Activated naive CD8-positive, alpha-beta T cell treated with anti-CD3 and anti-CD28 coated beads, Interleukin-2, amount 10 ng/mL, durations not matched to agents 7 days and 5 days (primary cell): Measurements from ENCODE around the gene DUSP19. TPM values are rescaled to one million over a fixed set of nuclear protein-coding genes. Genes with fewer than 3 reads are reported as not detected.
"Not testable (repeated sequence)": the region's sequence is repeated elsewhere in the genome, so short reads cannot be mapped to it uniquely, and the experiment has no call there.

Source experiments
- ATAC-seq: fragments of 150-1000 bp; cut with Tn5 transposase; one replicate; pipeline ENCODE4 v1.10.0; 2021; ENCODE audit warnings: low read depth, moderate library complexity
- POLR2A ChIA-PET: fragments of 350-600 bp; sonication (Branson Sonifier 250); formaldehyde crosslinking; loops from one replicate; lab custom pipeline; 2021; ENCODE audit warnings: antibody characterized with exemption; lab: Charles Lee
- DNase-seq: peaks from one replicate; pipeline ENCODE4 v3.0.0; 2021
- H3K27ac Mint-ChIP-seq: one replicate; pipeline ENCODE4 v1.8.0; 2022; ENCODE audit warnings: mild to moderate bottlenecking, mixed read lengths
- H3K27me3 Mint-ChIP-seq: one replicate; pipeline ENCODE4 v1.8.0; 2022; ENCODE audit warnings: mild to moderate bottlenecking, moderate library complexity, mixed read lengths
- H3K36me3 Mint-ChIP-seq: one replicate; pipeline ENCODE4 v1.8.0; 2021; ENCODE audit warnings: mild to moderate bottlenecking, mixed read lengths
- H3K4me1 Mint-ChIP-seq: one replicate; pipeline ENCODE4 v1.8.0; 2021; ENCODE audit warnings: mixed read lengths
- H3K4me3 Mint-ChIP-seq: one replicate; pipeline ENCODE4 v1.8.0; 2022; ENCODE audit warnings: mild to moderate bottlenecking, moderate library complexity, mixed read lengths
- H3K9me3 Mint-ChIP-seq: one replicate; pipeline ENCODE4 v1.8.0; 2021; ENCODE audit warnings: mixed read lengths
- total RNA-seq, 2 experiments: library from RNA; stranded (reverse); gene quantifications; one replicate each; pipeline ENCODE4 v1.2.3, GENCODE V29; 2021

The DUSP19 gene
- total RNA-seq, 2 experiments from 2014 or later, result 1.7 to 1.8 TPM

GRCh38 chr2:183043580-183043979 is 35.0 kb upstream of the DUSP19 start:
- H3K36me3 Mint-ChIP-seq, ATAC-seq, POLR2A ChIA-PET, DNase-seq, H3K4me1 Mint-ChIP-seq, H3K27ac Mint-ChIP-seq, H3K9me3 Mint-ChIP-seq, H3K4me3 Mint-ChIP-seq: not testable (repeated sequence)
- H3K27me3 Mint-ChIP-seq, result peaks cover 66% of the 10 kb centered on the region

GRCh38 chr2:183047486-183048125 is 30.9 kb upstream of the DUSP19 start:
- H3K4me1 Mint-ChIP-seq, H3K27ac Mint-ChIP-seq, H3K9me3 Mint-ChIP-seq: not testable (repeated sequence)

GRCh38 chr2:183049420-183049819 is 29.1 kb upstream of the DUSP19 start:
- no peak for ATAC-seq
- no peak overlapping the region for H3K27ac Mint-ChIP-seq
- DNase-seq, result no peak
- H3K9me3 Mint-ChIP-seq, result no peaks in the 10 kb centered on the region
- no peak overlapping the region for H3K4me3 Mint-ChIP-seq
- no peaks in the 10 kb centered on the region for H3K36me3 Mint-ChIP-seq
- no peaks in the 10 kb centered on the region for H3K4me1 Mint-ChIP-seq
- POLR2A ChIA-PET, result no interaction called here
- peaks cover 25% of the 10 kb centered on the region for H3K27me3 Mint-ChIP-seq

More at GRCh38 chr2:183047486-183048125, 30.9 kb upstream of the DUSP19 start:
- H3K36me3 Mint-ChIP-seq, POLR2A ChIA-PET, DNase-seq, H3K4me3 Mint-ChIP-seq, ATAC-seq: not testable (repeated sequence)
- peaks cover 31% of the 10 kb centered on the region for H3K27me3 Mint-ChIP-seq

GRCh38 chr2:183057333-183057985 is 21.1 kb upstream of the DUSP19 start:
- DNase-seq, result no peak
- Mint-ChIP-seq H3K36me3 (no peaks in the 10 kb centered on the region), H3K27ac (no peak overlapping the region), H3K4me3 (no peak overlapping the region), H3K4me1 (no peaks in the 10 kb centered on the region), H3K9me3 (no peaks in the 10 kb centered on the region), H3K27me3 (peaks cover 24% of the 10 kb centered on the region)
- POLR2A ChIA-PET, result no interaction called here
- ATAC-seq, result no peak

GRCh38 chr2:183059561-183059960 is 19.0 kb upstream of the DUSP19 start:
- POLR2A ChIA-PET, result no interaction called here
- no peak overlapping the region for H3K4me3 Mint-ChIP-seq
- no peak overlapping the region for H3K27ac Mint-ChIP-seq
- no peaks in the 10 kb centered on the region for H3K9me3 Mint-ChIP-seq
- no peaks in the 10 kb centered on the region for H3K4me1 Mint-ChIP-seq
- no peak for ATAC-seq
- no peak for DNase-seq
- H3K36me3 Mint-ChIP-seq, result no peaks in the 10 kb centered on the region
- peaks cover 25% of the 10 kb centered on the region for H3K27me3 Mint-ChIP-seq

GRCh38 chr2:183060571-183061231 is 17.8 kb upstream of the DUSP19 start:
- H3K4me3 Mint-ChIP-seq, result no peak overlapping the region
- no peaks in the 10 kb centered on the region for H3K36me3 Mint-ChIP-seq
- H3K9me3 Mint-ChIP-seq, result no peaks in the 10 kb centered on the region
- ATAC-seq, result no peak
- no peak overlapping the region for H3K27ac Mint-ChIP-seq
- POLR2A ChIA-PET, result no interaction called here
- peaks cover 27% of the 10 kb centered on the region for H3K27me3 Mint-ChIP-seq
- no peaks in the 10 kb centered on the region for H3K4me1 Mint-ChIP-seq
- DNase-seq, result no peak

- no peak for DNase-seq
- Mint-ChIP-seq H3K9me3 (no peaks in the 10 kb centered on the region), H3K27me3 (peaks cover 28% of the 10 kb centered on the region), H3K27ac (no peak overlapping the region), H3K36me3 (no peaks in the 10 kb centered on the region), H3K4me1 (no peaks in the 10 kb centered on the region), H3K4me3 (no peak overlapping the region)
- no peak for ATAC-seq
- POLR2A ChIA-PET, result no interaction called here
Observed at GRCh38 chr2:183063083-183063482, 15.5 kb upstream of the DUSP19 start.

- Mint-ChIP-seq H3K9me3 (no peaks in the 10 kb centered on the region), H3K27ac (no peak overlapping the region), H3K27me3 (peaks cover 12% of the 10 kb centered on the region), H3K4me3 (no peak overlapping the region), H3K4me1 (no peaks in the 10 kb centered on the region), H3K36me3 (no peaks in the 10 kb centered on the region)
- POLR2A ChIA-PET, result no interaction called here
- DNase-seq, result no peak
- ATAC-seq, result no peak
Observed at GRCh38 chr2:183068561-183068960, 10.0 kb upstream of the DUSP19 start.

GRCh38 chr2:183069174-183069573 is 9.4 kb upstream of the DUSP19 start:
- POLR2A ChIA-PET, result no interaction called here
- ATAC-seq (no peak), DNase-seq (no peak)
- Mint-ChIP-seq H3K4me1 (no peaks in the 10 kb centered on the region), H3K4me3 (no peak overlapping the region), H3K36me3 (no peaks in the 10 kb centered on the region), H3K9me3 (no peaks in the 10 kb centered on the region), H3K27ac (no peak overlapping the region), H3K27me3 (peaks cover 9% of the 10 kb centered on the region)

- Mint-ChIP-seq H3K27me3 (peaks cover 8% of the 10 kb centered on the region), H3K36me3 (no peaks in the 10 kb centered on the region), H3K4me1 (no peaks in the 10 kb centered on the region), H3K4me3 (no peak overlapping the region), H3K9me3 (no peaks in the 10 kb centered on the region), H3K27ac (no peak overlapping the region)
- no peak for DNase-seq
- POLR2A ChIA-PET, result no interaction called here
- ATAC-seq, result no peak
Observed at GRCh38 chr2:183070942-183071844, 7.4 kb upstream of the DUSP19 start.

GRCh38 chr2:183072177-183072576 is 6.4 kb upstream of the DUSP19 start:
- POLR2A ChIA-PET, result no interaction called here
- DNase-seq (no peak), ATAC-seq (no peak)
- H3K27me3 Mint-ChIP-seq, result peaks cover 5% of the 10 kb centered on the region
- H3K27ac Mint-ChIP-seq, result no peak overlapping the region
- no peaks in the 10 kb centered on the region for H3K9me3 Mint-ChIP-seq
- no peaks in the 10 kb centered on the region for H3K4me1 Mint-ChIP-seq
- H3K4me3 Mint-ChIP-seq, result no peak overlapping the region
- H3K36me3 Mint-ChIP-seq, result no peaks in the 10 kb centered on the region

GRCh38 chr2:183078163-183078463 is 434 bp upstream of the DUSP19 start:
- Mint-ChIP-seq H3K9me3 (no peaks in the 10 kb centered on the region), H3K36me3 (no peaks in the 10 kb centered on the region), H3K27ac (no peak overlapping the region), H3K27me3 (peaks cover 17% of the 10 kb centered on the region), H3K4me3 (peak overlapping the region; percentile 92), H3K4me1 (peaks cover 10% of the 10 kb centered on the region)
- peak; percentile 33 for DNase-seq
- POLR2A ChIA-PET, result no interaction called here
- ATAC-seq, result peak; percentile 40

- DNase-seq (no peak), ATAC-seq (no peak)
- POLR2A ChIA-PET, result interaction anchor here (1.1 kb wide), 1 partner anchor 45 kb away, joined by 3 read pairs; the partner anchor contains the start of gene NUP35
- Mint-ChIP-seq H3K9me3 (no peaks in the 10 kb centered on the region), H3K27ac (peak overlapping the region; percentile 74), H3K4me1 (peaks cover 10% of the 10 kb centered on the region), H3K4me3 (peak overlapping the region; percentile 92), H3K27me3 (peaks cover 17% of the 10 kb centered on the region), H3K36me3 (no peaks in the 10 kb centered on the region)
Observed at GRCh38 chr2:183079139-183079775, 710 bp downstream of the DUSP19 start.
